Activated T-cell treated with anti-CD3 and anti-CD28 coated beads, Interleukin-2, amount 50 U/mL, for 4 hours (primary cell): ENCODE measurements around the gene SHROOM3. TPM values are rescaled to one million over a fixed set of nuclear protein-coding genes. Genes with fewer than 3 reads are reported as not detected.

Experiments used
- ATAC-seq, 2 donors: fragments of 200-7000 bp; cut with Tn5 transposase; one replicate each; pipeline ENCODE4 v1.10.0; 2021
- DNase-seq: peaks from one replicate; pipeline ENCODE4 v3.0.0-alpha.2; 2020
- H3K27me3 Mint-ChIP-seq: one replicate; pipeline ENCODE4 v1.8.0; 2021; ENCODE audit warnings: low read depth, mixed read lengths
- H3K36me3 Mint-ChIP-seq: one replicate; pipeline ENCODE4 v1.8.0; 2022; ENCODE audit warnings: mixed read lengths; ENCODE audit not compliant: insufficient read depth
- H3K4me1 Mint-ChIP-seq: one replicate; pipeline ENCODE4 v1.8.0; 2021; ENCODE audit warnings: low read depth, mixed read lengths
- H3K4me3 Mint-ChIP-seq: one replicate; pipeline ENCODE4 v1.8.0; 2021; ENCODE audit warnings: mild to moderate bottlenecking, moderate library complexity, mixed read lengths
- H3K9me3 Mint-ChIP-seq: one replicate; pipeline ENCODE4 v1.8.0; 2021; ENCODE audit warnings: mixed read lengths
- total RNA-seq, 3 donors: library from RNA; stranded (reverse); gene quantifications; one replicate each; pipeline ENCODE4 v1.2.1, GENCODE V29; 2021

Gene SHROOM3
- total RNA-seq, 3 donors from 2014 or later = 0.05 to 0.33 (median 0.08) TPM

DNA sequence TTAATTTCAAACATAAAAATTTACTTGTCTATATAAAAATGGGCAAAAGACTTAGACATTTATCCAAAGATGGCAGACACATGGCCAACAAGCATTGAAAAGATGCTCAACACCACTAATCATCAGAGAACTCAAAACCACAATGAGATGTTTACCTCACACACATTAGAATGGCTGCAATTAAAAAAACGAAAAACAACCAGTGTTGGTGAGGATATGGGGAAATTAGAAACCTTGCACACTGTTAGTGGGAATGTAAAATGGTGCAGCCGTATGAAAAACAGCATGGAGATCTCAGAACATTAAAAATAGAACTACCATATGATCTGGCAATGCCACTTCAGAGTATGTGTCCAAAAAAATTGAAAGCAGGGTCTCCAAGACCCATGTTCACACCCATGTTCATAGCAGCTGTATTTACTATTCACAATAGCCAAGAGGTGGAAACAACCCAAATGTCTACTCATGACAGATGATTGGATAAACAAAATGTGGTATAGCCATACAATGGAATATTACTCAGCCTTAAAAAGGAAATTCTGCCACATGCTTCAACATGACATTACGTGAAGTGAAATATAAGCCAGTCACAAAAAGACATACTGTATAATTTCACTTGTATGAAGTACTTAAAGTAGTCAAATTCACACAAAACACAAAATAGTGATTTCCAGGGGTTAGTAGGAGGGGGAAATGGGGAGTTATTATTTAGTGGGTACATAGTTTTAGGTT, 316.7 kb downstream of the SHROOM3 start:
- peaks cover 8% of the 10 kb centered on the region for H3K9me3 Mint-ChIP-seq
- no peaks in the 10 kb centered on the region for H3K36me3 Mint-ChIP-seq
- peaks cover 21% of the 10 kb centered on the region for H3K27me3 Mint-ChIP-seq
- no peak for ATAC-seq
- no peak for DNase-seq
- H3K4me3 Mint-ChIP-seq = no peak overlapping the region
- H3K4me1 Mint-ChIP-seq = no peaks in the 10 kb centered on the region

GRCh38 chr4:76752861-76753501, 318.0 kb downstream of the SHROOM3 start:
- no peak for DNase-seq

GRCh38 chr4:76753814-76754213, 318.8 kb downstream of the SHROOM3 start:
- no peaks in the 10 kb centered on the region for H3K36me3 Mint-ChIP-seq
- H3K4me1 Mint-ChIP-seq = no peaks in the 10 kb centered on the region
- H3K9me3 Mint-ChIP-seq = peaks cover 8% of the 10 kb centered on the region
- H3K4me3 Mint-ChIP-seq = no peak overlapping the region
- H3K27me3 Mint-ChIP-seq = peaks cover 18% of the 10 kb centered on the region
- ATAC-seq (no peak), DNase-seq (no peak)

More at GRCh38 chr4:76752861-76753501, 318.0 kb downstream of the SHROOM3 start:
- peak; percentile 30 to 48 for ATAC-seq
- Mint-ChIP-seq H3K4me1 (no peaks in the 10 kb centered on the region), H3K9me3 (peaks cover 8% of the 10 kb centered on the region), H3K36me3 (no peaks in the 10 kb centered on the region), H3K27me3 (peaks cover 21% of the 10 kb centered on the region), H3K4me3 (no peak overlapping the region)

- no peak for ATAC-seq
- H3K27me3 Mint-ChIP-seq = peaks cover 18% of the 10 kb centered on the region
- no peak overlapping the region for H3K4me3 Mint-ChIP-seq
- H3K36me3 Mint-ChIP-seq = no peaks in the 10 kb centered on the region
- no peak for DNase-seq
- peaks cover 8% of the 10 kb centered on the region for H3K9me3 Mint-ChIP-seq
- H3K4me1 Mint-ChIP-seq = no peaks in the 10 kb centered on the region
These were observed 319.4 kb downstream of the SHROOM3 start for GRCh38 chr4:76754439-76754838.

GRCh38 chr4:76755756-76756155, 320.7 kb downstream of the SHROOM3 start:
- H3K4me3 Mint-ChIP-seq = no peak overlapping the region
- ATAC-seq = no peak

DNA sequence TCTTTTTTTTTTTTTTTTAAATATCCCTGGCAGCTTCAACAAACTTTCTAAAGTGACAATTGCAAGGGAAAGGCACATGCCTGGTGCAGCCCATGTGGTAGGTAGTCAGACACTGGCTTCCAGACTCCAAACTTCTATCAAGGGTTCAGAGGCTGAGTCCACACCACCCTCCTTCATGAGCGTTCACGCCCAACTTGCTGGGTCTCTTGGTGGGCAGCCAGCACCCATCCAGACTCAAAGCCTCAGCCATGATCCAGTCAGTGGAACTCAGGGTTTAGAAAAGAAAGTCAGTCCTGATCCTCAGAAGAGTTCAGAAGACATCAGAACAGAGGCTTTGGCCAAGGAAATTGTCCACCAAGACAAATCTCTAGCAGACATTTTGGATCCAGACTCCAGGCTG, 321.4 kb downstream of the SHROOM3 start:
- Mint-ChIP-seq H3K36me3 (no peaks in the 10 kb centered on the region), H3K27me3 (peaks cover 12% of the 10 kb centered on the region), H3K9me3 (peaks cover 7% of the 10 kb centered on the region), H3K4me3 (no peak overlapping the region), H3K4me1 (no peaks in the 10 kb centered on the region)
- ATAC-seq (no peak), DNase-seq (no peak)

More at GRCh38 chr4:76755756-76756155, 320.7 kb downstream of the SHROOM3 start:
- Mint-ChIP-seq H3K9me3 (peaks cover 8% of the 10 kb centered on the region), H3K4me1 (no peaks in the 10 kb centered on the region), H3K36me3 (no peaks in the 10 kb centered on the region), H3K27me3 (peaks cover 13% of the 10 kb centered on the region)
- no peak for DNase-seq

- ATAC-seq (no peak), DNase-seq (no peak)
- H3K27me3 Mint-ChIP-seq = peaks cover 5% of the 10 kb centered on the region
- no peaks in the 10 kb centered on the region for H3K9me3 Mint-ChIP-seq
- H3K4me3 Mint-ChIP-seq = no peak overlapping the region
- H3K4me1 Mint-ChIP-seq = no peaks in the 10 kb centered on the region
- H3K36me3 Mint-ChIP-seq = no peaks in the 10 kb centered on the region
These were observed 322.4 kb downstream of the SHROOM3 start for GRCh38 chr4:76757418-76757939.

DNA sequence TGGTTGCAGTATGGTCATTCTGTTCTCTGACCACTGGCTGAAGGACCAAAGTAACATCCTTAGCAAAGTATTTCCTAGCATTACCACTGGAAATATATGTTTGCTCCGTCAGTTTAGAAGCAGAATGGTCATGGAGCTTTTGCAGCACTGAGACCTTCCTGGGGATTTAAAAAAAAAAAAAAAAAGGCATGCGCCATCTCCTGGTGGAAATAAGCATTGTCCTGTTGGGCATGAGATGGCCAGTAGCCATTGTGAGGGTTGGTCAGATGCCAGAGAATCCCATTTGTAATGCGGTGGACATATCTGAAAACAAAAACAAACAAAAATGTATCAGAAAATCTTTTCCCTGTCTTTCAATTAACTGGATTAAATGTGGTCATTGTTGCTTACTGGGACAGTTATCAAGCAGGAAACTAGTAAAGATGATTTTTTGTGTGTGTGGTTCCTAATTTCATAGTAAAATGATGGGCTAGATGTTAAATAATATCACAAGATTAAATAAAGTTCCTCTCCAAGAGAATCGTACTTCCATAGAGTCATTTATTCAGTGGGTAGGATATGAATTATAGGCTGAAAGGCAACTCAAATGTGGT, 323.4 kb downstream of the SHROOM3 start:
- no peaks in the 10 kb centered on the region for H3K4me1 Mint-ChIP-seq
- no peak overlapping the region for H3K4me3 Mint-ChIP-seq
- no peaks in the 10 kb centered on the region for H3K36me3 Mint-ChIP-seq
- no peak for DNase-seq
- H3K27me3 Mint-ChIP-seq = peaks cover 3% of the 10 kb centered on the region
- ATAC-seq = no peak
- H3K9me3 Mint-ChIP-seq = no peaks in the 10 kb centered on the region

DNA sequence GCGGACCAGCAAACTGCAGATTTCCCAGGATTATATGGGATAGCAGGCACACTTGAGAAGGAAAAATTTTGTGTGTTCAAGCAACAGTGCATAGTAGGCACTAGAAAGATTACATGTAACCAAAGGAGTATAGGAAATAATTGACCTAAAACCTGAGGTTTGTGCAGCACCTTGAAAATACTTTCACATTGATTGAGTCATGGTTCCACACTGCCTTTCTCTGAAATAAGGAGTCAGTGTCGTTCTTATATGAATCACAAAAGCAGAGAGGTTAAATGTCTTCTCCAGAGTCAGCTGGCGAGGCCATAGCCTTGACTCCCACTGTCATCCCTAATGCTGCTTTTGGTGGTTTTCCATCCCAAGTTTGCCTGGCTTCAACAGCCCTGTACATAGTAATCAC, 324.0 kb downstream of the SHROOM3 start:
- ATAC-seq (peak; percentile 38 to 40), DNase-seq (no peak)
- Mint-ChIP-seq H3K36me3 (no peaks in the 10 kb centered on the region), H3K4me1 (no peaks in the 10 kb centered on the region), H3K4me3 (no peak overlapping the region), H3K27me3 (peaks cover 3% of the 10 kb centered on the region), H3K9me3 (no peaks in the 10 kb centered on the region)

DNA sequence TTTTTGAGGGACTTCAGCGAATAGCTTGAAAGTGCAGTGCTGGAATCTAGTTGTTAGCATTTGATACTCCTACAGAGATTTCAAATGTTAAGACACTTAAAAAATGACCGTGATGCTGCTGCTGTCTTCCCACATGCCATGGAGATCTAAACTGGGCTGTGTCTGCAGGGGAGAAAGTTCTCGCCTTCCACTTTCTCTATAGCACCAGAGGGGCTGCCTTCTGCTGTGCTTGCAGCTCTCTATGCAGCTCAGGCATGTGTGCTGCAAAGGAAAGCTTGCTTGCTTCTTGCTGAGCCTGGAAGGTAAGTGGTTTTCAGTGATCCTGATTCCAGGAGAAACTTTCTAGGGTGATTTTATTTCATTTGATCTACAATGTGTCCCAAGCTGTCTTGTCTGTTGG, 325.2 kb downstream of the SHROOM3 start:
- Mint-ChIP-seq H3K4me1 (no peaks in the 10 kb centered on the region), H3K9me3 (no peaks in the 10 kb centered on the region), H3K4me3 (no peak overlapping the region), H3K36me3 (no peaks in the 10 kb centered on the region), H3K27me3 (peaks cover 5% of the 10 kb centered on the region)
- ATAC-seq (no peak), DNase-seq (no peak)

GRCh38 chr4:76762137-76763130, 327.4 kb downstream of the SHROOM3 start:
- DNase-seq (no peak), ATAC-seq (no peak)
- H3K27me3 Mint-ChIP-seq = peaks cover 7% of the 10 kb centered on the region
- H3K4me1 Mint-ChIP-seq = peaks cover 2% of the 10 kb centered on the region
- H3K36me3 Mint-ChIP-seq = no peaks in the 10 kb centered on the region
- H3K4me3 Mint-ChIP-seq = no peak overlapping the region
- H3K9me3 Mint-ChIP-seq = no peaks in the 10 kb centered on the region

- Mint-ChIP-seq H3K4me3 (no peak overlapping the region), H3K36me3 (no peaks in the 10 kb centered on the region)
These were observed 329.2 kb downstream of the SHROOM3 start for GRCh38 chr4:76764251-76764650.

GRCh38 chr4:76765473-76766183, 330.6 kb downstream of the SHROOM3 start:
- Mint-ChIP-seq H3K4me3 (no peak overlapping the region), H3K9me3 (no peaks in the 10 kb centered on the region), H3K4me1 (peaks cover 2% of the 10 kb centered on the region), H3K27me3 (peaks cover 8% of the 10 kb centered on the region), H3K36me3 (no peaks in the 10 kb centered on the region)
- ATAC-seq (peak in 1 of 2 donors; percentile 35), DNase-seq (no peak)

More at GRCh38 chr4:76764251-76764650, 329.2 kb downstream of the SHROOM3 start:
- no peak for DNase-seq
- no peak for ATAC-seq
- Mint-ChIP-seq H3K9me3 (no peaks in the 10 kb centered on the region), H3K27me3 (peaks cover 11% of the 10 kb centered on the region), H3K4me1 (peaks cover 2% of the 10 kb centered on the region)
